H1 (cell line): ENCODE data around the gene POFUT2. TPM values are rescaled to one million over a fixed set of nuclear protein-coding genes. Genes with fewer than 3 reads are reported as not detected.

ENCODE experiments used
- EZH2 ChIP-seq: fragments of 200-600 bp; sonication (generic); IDR thresholded peaks from 2 replicates; pipeline ENCODE4 v1.7.1; 2012; ENCODE audit warnings: low read depth, mild to moderate bottlenecking, moderate library complexity, low read length, inconsistent platforms; ENCODE audit not compliant: severe bottlenecking
- TAF1 ChIP-seq: IDR thresholded peaks from 2 replicates; pipeline ENCODE4 v1.6.1; 2011; ENCODE audit warnings: mild to moderate bottlenecking, low read depth, low read length
- TEAD4 ChIP-seq: IDR thresholded peaks from 2 replicates; pipeline ENCODE4 v1.6.1; 2012; ENCODE audit warnings: low read depth, low read length, inconsistent platforms, mixed read lengths
- polyA plus RNA-seq, 7 experiments: library from polyadenylated mRNA; depleted of rRNA in 3 of 7; stranded (reverse) in 5 of 7; unstranded in 2 of 7; fragments of >200 nt in 5 of 7; fragments of 200-250 nt in 2 of 7; gene quantifications; 1 replicate in 5 of 7; 2 replicates in 1 of 7; 4 replicates in 1 of 7; pipeline versions ENCODE4 v1.2.1 to v1.2.3, GENCODE V29; 2011 to 2013; ENCODE audit warnings: missing spikeins in 2 of 7, mixed read lengths in 2 of 7
- total RNA-seq: library from RNA; stranded (reverse); fragmentation: NEBNext Ultra II Directional; extraction: Animal tissue kit (Norgen Biotek cat#: 25700); gene quantifications from 2 replicates; pipeline ENCODE4 v1.2.1, GENCODE V29; 2021
- TF ChIP-seq, protein P1 (sequence below): IDR thresholded peaks from 2 replicates; pipeline ENCODE4 v1.6.1; 2012; ENCODE audit warnings: inconsistent platforms

POFUT2 gene
- total and polyA plus RNA-seq, 2 of the 8 experiments (the other 6 are each of a cell fraction or from before 2014, with no cell fraction given), result 13.7 to 32.1 TPM

DNA sequence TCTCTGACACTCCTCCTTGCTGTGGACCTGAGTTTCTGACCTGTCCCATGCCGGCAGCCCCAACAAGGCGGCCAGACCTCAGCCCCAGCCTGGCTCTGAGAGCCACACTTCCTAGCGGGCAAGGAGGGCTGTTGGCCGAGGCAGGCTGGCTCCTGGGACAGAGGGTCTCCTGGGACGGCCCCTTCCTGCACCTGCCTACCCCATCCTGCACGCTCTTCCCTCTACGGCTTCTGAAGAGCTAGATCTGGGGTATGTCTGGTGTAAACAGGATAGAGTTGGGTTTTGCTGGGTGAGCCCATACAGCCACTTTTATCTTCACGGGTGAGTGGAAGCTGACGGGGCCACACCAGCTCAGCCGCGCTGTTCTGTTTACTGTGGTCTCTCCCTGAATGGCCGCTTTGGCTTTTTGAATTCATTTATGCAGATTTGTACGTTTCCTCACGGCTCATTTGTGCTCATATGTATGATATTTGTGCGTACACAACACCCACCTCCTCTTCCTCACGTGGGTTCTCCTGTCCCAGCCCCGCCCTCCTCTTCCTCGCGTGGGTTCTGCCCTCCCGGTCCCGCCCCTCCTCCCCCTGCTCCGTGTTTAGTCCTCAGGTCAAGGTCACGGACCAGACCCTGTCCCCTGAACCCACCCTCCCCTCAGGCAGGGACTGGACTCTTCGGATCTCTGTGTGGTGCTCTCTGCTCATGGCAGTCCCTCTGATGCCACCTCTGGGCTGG lies 34.7 kb upstream of the POFUT2 start (continued):
- TF ChIP-seq, protein P1, sequence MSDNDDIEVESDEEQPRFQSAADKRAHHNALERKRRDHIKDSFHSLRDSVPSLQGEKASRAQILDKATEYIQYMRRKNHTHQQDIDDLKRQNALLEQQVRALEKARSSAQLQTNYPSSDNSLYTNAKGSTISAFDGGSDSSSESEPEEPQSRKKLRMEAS, result no peak
- TF ChIP-seq TAF1, result no peak
- TF ChIP-seq TEAD4, result no peak
- no peak for TF ChIP-seq EZH2
